H9 (cell line): ENCODE results near the gene LRRC73. TPM values are rescaled to one million over a fixed set of nuclear protein-coding genes. Genes with fewer than 3 reads are reported as not detected.

Experiments
- DNase-seq: peaks from one replicate; pipeline ENCODE4 v3.0.0-alpha.2; 2017
- H2AFZ ChIP-seq: one replicate; pipeline ENCODE4 v1.6.1; 2013; ENCODE audit warnings: mild to moderate bottlenecking, low read length, control low read depth, moderate library complexity
- H2AK5ac ChIP-seq: 2 replicates; pipeline ENCODE4 v1.6.1; 2013; ENCODE audit warnings: low read length, control low read depth, mixed read lengths; ENCODE audit not compliant: insufficient read length
- H2BK120ac ChIP-seq: one replicate; pipeline ENCODE4 v1.6.1; 2013; ENCODE audit warnings: low read depth, mild to moderate bottlenecking, low read length, control low read depth, inconsistent platforms; ENCODE audit not compliant: poor library complexity, severe bottlenecking
- H2BK12ac ChIP-seq: 2 replicates; pipeline ENCODE4 v1.6.1; 2013; ENCODE audit warnings: low read length, control low read depth, mixed read lengths, low read depth; ENCODE audit not compliant: insufficient read length
- H2BK15ac ChIP-seq: 2 replicates; pipeline ENCODE4 v1.6.1; 2013; ENCODE audit warnings: low read depth, low read length, control low read depth
- H2BK20ac ChIP-seq: one replicate; pipeline ENCODE4 v1.6.1; 2013; ENCODE audit warnings: low read depth, mild to moderate bottlenecking, low read length, control low read depth, inconsistent platforms; ENCODE audit not compliant: poor library complexity, severe bottlenecking
- H2BK5ac ChIP-seq: 2 replicates; pipeline ENCODE4 v1.6.1; 2013; ENCODE audit warnings: low read length, control low read depth, mixed read lengths; ENCODE audit not compliant: insufficient read length
- H3K14ac ChIP-seq: 2 replicates; pipeline ENCODE4 v1.6.1; 2013; ENCODE audit warnings: low read length, control low read depth; ENCODE audit not compliant: insufficient read depth
- H3K18ac ChIP-seq: 2 replicates; pipeline ENCODE4 v1.6.1; 2013; ENCODE audit warnings: low read depth, mild to moderate bottlenecking, mixed read lengths, low read length, control low read depth; ENCODE audit not compliant: insufficient read length
- H3K23ac ChIP-seq: 2 replicates; pipeline ENCODE4 v1.6.1; 2013; ENCODE audit warnings: low read length, control low read depth, mixed read lengths, low read depth; ENCODE audit not compliant: insufficient read length
- H3K23me2 ChIP-seq: 2 replicates; pipeline ENCODE4 v1.6.1; 2013; ENCODE audit warnings: low read depth, mild to moderate bottlenecking, mixed read lengths, low read length, control low read depth; ENCODE audit not compliant: insufficient read length, poor library complexity, severe bottlenecking
- H3K27ac ChIP-seq: 2 replicates; pipeline ENCODE4 v1.5.1; 2013; ENCODE audit warnings: low read length, control low read depth, mixed read lengths, low read depth; ENCODE audit not compliant: insufficient read length
- H3K27me3 ChIP-seq: 2 replicates; pipeline ENCODE4 v1.6.1; 2013; ENCODE audit warnings: low read length, control low read depth, inconsistent platforms; ENCODE audit not compliant: insufficient read depth
- H3K4ac ChIP-seq: 2 replicates; pipeline ENCODE4 v1.6.1; 2013; ENCODE audit warnings: low read depth, mild to moderate bottlenecking, control low read depth, inconsistent platforms, low read length, moderate library complexity
- H3K4me1 ChIP-seq: 2 replicates; pipeline ENCODE4 v1.6.1; 2013; ENCODE audit warnings: low read length, control low read depth, inconsistent platforms; ENCODE audit not compliant: insufficient read depth
- H3K4me2 ChIP-seq: 2 replicates; pipeline ENCODE4 v1.6.1; 2013; ENCODE audit warnings: low read length, control low read depth, mixed read lengths; ENCODE audit not compliant: insufficient read length, insufficient read depth
- H3K56ac ChIP-seq: 2 replicates; pipeline ENCODE4 v1.6.1; 2013; ENCODE audit warnings: low read depth, mild to moderate bottlenecking, mixed read lengths, low read length, control low read depth; ENCODE audit not compliant: insufficient read length
- H3K79me1 ChIP-seq: 2 replicates; pipeline ENCODE4 v1.6.1; 2013; ENCODE audit warnings: low read depth, mild to moderate bottlenecking, moderate library complexity, low read length, control low read depth, inconsistent platforms; ENCODE audit not compliant: insufficient read depth, poor library complexity, severe bottlenecking
- H3K79me2 ChIP-seq: 2 replicates; pipeline ENCODE4 v1.6.1; 2013; ENCODE audit warnings: low read length, control low read depth, inconsistent platforms; ENCODE audit not compliant: insufficient read depth
- H3K9ac ChIP-seq: 2 replicates; pipeline ENCODE4 v1.6.1; 2013; ENCODE audit warnings: low read length, control low read depth, mixed read lengths; ENCODE audit not compliant: insufficient read length; ENCODE audit errors: extremely low read depth
- H3K9me3 ChIP-seq: one replicate; pipeline ENCODE4 v1.6.1; 2013; ENCODE audit warnings: low read depth, low read length, inconsistent platforms; ENCODE audit not compliant: control insufficient read depth
- H3T11ph ChIP-seq: one replicate; pipeline ENCODE4 v1.6.1; 2013; ENCODE audit warnings: mild to moderate bottlenecking, low read length, control low read depth, inconsistent platforms
- H4K20me1 ChIP-seq: one replicate; pipeline ENCODE4 v1.6.1; 2013; ENCODE audit not compliant: control insufficient read depth, insufficient read length, insufficient read depth
- H4K5ac ChIP-seq: 2 replicates; pipeline ENCODE4 v1.6.1; 2013; ENCODE audit warnings: low read depth, mild to moderate bottlenecking, mixed read lengths, low read length, control low read depth; ENCODE audit not compliant: insufficient read length
- H4K8ac ChIP-seq: replicated peaks from 2 replicates; pipeline ENCODE4 v1.6.1; 2013; ENCODE audit warnings: low read length, control low read depth, mixed read lengths, low read depth; ENCODE audit not compliant: insufficient read length
- H4K91ac ChIP-seq: 2 replicates; pipeline ENCODE4 v1.6.1; 2013; ENCODE audit warnings: low read depth, mild to moderate bottlenecking, moderate library complexity, mixed read lengths, low read length, control low read depth; ENCODE audit not compliant: insufficient read length
- H3K27ac Mint-ChIP-seq, 3 experiments: 2 replicates in 2 of 3; 3 replicates in 1 of 3; pipeline ENCODE4 v1.8.0; 2020 to 2021; ENCODE audit warnings: mixed read lengths in 3 of 3, mild to moderate bottlenecking in 1 of 3, moderate library complexity in 1 of 3
- H3K27me3 Mint-ChIP-seq: 2 replicates; pipeline ENCODE4 v1.8.0; 2021; ENCODE audit warnings: low read depth, mild to moderate bottlenecking, moderate library complexity, mixed read lengths
- H3K36me3 Mint-ChIP-seq, 3 experiments: 2 replicates in 2 of 3; 3 replicates in 1 of 3; pipeline ENCODE4 v1.8.0; 2020 to 2021; ENCODE audit warnings: low read depth in 3 of 3, mixed read lengths in 3 of 3; ENCODE audit not compliant: insufficient read depth in 1 of 3
- H3K4me1 Mint-ChIP-seq, 2 experiments: 2 replicates each; pipeline ENCODE4 v1.8.0; 2020; ENCODE audit warnings: mixed read lengths in 2 of 2
- H3K4me3 Mint-ChIP-seq, 2 experiments: 2 replicates in 1 of 2; 3 replicates in 1 of 2; pipeline ENCODE4 v1.8.0; 2020 to 2021; ENCODE audit warnings: mild to moderate bottlenecking in 2 of 2, mixed read lengths in 2 of 2, moderate library complexity in 1 of 2
- H3K9me3 Mint-ChIP-seq, 2 experiments: 2 replicates in 1 of 2; 3 replicates in 1 of 2; pipeline ENCODE4 v1.8.0; 2020; ENCODE audit warnings: mild to moderate bottlenecking in 2 of 2, mixed read lengths in 2 of 2, moderate library complexity in 1 of 2
- WGBS: extraction: QIAGEN DNeasy Blood & Tissue Kit; methylation state at CpG from one replicate; pipeline ENCODE4 v1.1.7; 2013; ENCODE audit warnings: missing lambda C conversion rate, low lambda C conversion rate, mixed read lengths; ENCODE audit not compliant: insufficient read length; ENCODE audit errors: extremely low coverage; 5-methylcytosine and 5-hydroxymethylcytosine counted together
- total RNA-seq: library from RNA; stranded (reverse); gene quantifications from 2 replicates; pipeline ENCODE4 v1.2.1, GENCODE V29; 2021
- TF ChIP-seq, protein P1 (sequence below): fragments of 200-600 bp; sonication (generic); conservative IDR thresholded peaks from 3 replicates; pipeline ENCODE4 v1.8.0; 2021; ENCODE audit warnings: antibody characterized with exemption, mild to moderate bottlenecking

The LRRC73 gene
- total RNA-seq, 1 experiment from 2014 or later, result 0.55 TPM

DNA sequence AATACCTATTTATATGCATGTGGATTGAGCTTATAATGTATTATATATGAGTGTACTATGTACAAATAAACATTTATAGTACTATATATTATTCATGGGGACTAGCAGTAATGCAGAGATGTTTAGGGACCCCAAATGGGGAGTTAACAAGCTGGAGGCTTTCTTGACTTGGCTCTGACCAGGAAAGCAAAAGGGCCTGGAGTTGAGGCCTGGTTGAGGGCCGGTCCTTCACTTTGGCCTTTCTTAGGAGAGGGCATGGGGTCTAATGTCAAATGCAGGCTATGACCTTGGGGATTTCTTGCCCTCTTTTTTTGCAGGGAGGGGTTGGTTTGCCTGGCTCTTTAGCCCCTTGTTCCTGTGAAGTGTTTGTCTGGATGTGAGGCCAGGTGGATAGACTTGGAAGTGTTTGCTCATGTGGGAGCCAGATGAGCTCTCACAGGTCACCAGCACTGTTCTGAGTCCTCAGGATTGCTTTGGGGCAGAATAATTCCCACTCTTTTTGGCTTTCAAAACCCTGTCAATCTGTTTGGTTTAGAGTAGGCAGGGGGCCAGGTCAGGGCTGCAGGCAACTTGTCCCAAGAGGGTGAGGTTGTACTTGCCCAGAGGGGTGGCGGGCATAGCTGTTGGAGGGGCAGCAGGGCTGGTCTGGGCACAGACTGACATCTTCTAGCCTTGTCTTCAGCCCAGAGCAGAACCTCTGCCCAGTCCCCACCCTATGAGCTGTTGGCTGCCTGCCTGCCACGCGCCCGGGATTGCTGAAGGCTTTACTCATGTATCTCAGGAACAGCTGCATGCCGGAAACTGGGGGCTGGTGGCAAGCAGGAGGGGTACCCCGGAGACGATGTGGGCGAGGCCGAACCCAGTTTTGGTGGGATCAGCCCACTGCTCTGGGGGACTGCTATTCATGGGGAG is 18.1 kb downstream of the LRRC73 start:
- no peaks in the 10 kb centered on the region for H3K9me3 Mint-ChIP-seq
- no peak overlapping the region for H4K5ac ChIP-seq

More for the DNA sequence above, 18.1 kb downstream of the LRRC73 start:
- no peak overlapping the region for H3K4ac ChIP-seq
- peaks cover 16% of the 10 kb centered on the region for H3K79me1 ChIP-seq
- H3K18ac ChIP-seq, result no peak overlapping the region
- H3K36me3 Mint-ChIP-seq, result peaks cover 0 to 4% (median 0%) of the 10 kb centered on the region in 3 experiments; a peak in 3 of 7 replicates
- no peak overlapping the region for H2AFZ ChIP-seq
- no peak overlapping the region for H2BK120ac ChIP-seq
- TF ChIP-seq, protein P1, sequence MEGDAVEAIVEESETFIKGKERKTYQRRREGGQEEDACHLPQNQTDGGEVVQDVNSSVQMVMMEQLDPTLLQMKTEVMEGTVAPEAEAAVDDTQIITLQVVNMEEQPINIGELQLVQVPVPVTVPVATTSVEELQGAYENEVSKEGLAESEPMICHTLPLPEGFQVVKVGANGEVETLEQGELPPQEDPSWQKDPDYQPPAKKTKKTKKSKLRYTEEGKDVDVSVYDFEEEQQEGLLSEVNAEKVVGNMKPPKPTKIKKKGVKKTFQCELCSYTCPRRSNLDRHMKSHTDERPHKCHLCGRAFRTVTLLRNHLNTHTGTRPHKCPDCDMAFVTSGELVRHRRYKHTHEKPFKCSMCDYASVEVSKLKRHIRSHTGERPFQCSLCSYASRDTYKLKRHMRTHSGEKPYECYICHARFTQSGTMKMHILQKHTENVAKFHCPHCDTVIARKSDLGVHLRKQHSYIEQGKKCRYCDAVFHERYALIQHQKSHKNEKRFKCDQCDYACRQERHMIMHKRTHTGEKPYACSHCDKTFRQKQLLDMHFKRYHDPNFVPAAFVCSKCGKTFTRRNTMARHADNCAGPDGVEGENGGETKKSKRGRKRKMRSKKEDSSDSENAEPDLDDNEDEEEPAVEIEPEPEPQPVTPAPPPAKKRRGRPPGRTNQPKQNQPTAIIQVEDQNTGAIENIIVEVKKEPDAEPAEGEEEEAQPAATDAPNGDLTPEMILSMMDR, result no peak
- H4K8ac ChIP-seq, result no peak overlapping the region
- H2BK20ac ChIP-seq, result no peak overlapping the region
- no peak overlapping the region for H2BK15ac ChIP-seq
- DNase-seq, result no peak
- H3K27ac Mint-ChIP-seq, result peak overlapping the region in 2 of 3 experiments; percentile 87 to 92; a peak in 5 of 7 replicates
- no peaks in the 10 kb centered on the region for H3K27me3 Mint-ChIP-seq
- H3K27ac ChIP-seq, result no peak overlapping the region
- H3K27me3 ChIP-seq, result no peaks in the 10 kb centered on the region
- H3K9me3 ChIP-seq, result no peaks in the 10 kb centered on the region
- no peak overlapping the region; the same call in 1 of the 2 replicates for H3K14ac ChIP-seq
- peaks cover 2% of the 10 kb centered on the region for H4K20me1 ChIP-seq
- H3K4me1 Mint-ChIP-seq, result peaks cover 30 to 37% of the 10 kb centered on the region in 2 experiments
- H3K4me2 ChIP-seq, result no peak overlapping the region
- H4K91ac ChIP-seq, result no peak overlapping the region
- no peak overlapping the region for H3T11ph ChIP-seq
- H3K79me2 ChIP-seq, result no peaks in the 10 kb centered on the region; the same call in 1 of the 2 replicates
- no CpG with 5 or more reads among the region's 10 CpGs for WGBS
- H2BK5ac ChIP-seq, result no peak overlapping the region
- H3K4me1 ChIP-seq, result peaks cover 6% of the 10 kb centered on the region; the same call in 1 of the 2 replicates
- H2BK12ac ChIP-seq, result no peak overlapping the region
- H3K4me3 Mint-ChIP-seq, result 0 out of 5 replicates have a peak overlapping the region, but pooled peaks of 1 of the 2 experiments have one; percentile 15
- H3K9ac ChIP-seq, result no peak overlapping the region
- no peak overlapping the region for H3K56ac ChIP-seq
- H3K23ac ChIP-seq, result no peak overlapping the region
- no peaks in the 10 kb centered on the region for H3K23me2 ChIP-seq
- H2AK5ac ChIP-seq, result no peak overlapping the region
